ENCODE data around the gene CYB5A.
"Not testable (repeated sequence)": the region's sequence is repeated elsewhere in the genome, so short reads cannot be mapped to it uniquely, and the experiment has no call there.

Gene CYB5A

DNA sequence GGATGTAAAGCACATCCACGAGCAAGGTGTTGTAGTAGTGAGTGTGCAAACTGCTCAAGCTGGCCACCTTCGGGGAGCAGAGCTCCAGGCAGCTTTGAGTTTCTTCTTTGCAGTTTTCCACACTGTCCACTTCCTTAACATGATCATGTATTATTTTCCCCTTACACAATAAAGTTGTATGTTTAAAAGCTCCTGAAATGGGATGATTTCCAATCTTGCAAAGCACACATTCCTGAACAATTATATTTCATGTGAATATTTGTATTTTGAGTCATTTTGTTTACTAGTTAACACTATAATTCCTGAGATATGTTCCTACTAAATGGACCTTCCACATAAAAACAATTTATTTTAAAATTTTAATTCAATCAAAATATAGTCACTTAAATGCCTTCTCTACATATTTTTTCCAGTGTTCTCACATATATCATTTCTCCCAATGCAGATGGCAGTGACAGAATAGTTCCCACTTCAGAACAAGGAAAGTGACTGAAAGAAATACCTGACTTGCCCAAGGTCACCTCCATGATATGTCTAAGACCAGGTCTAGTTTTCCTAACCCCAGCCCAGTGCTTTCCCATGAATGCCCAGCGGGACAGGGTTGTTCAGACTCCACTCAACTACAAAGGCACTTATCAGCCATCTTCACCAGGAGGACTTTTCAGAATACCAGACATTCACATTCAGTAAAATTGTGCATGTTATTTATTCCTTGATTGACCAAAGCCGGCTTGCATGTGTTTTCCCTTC is 5.5 kb downstream of the CYB5A start:
- Histone ChIP-seq H3K36me3 (ENCODE audit: control insufficient read depth, insufficient read depth, low read length) (no peaks in the 10 kb centered on the region), H3K9me3 (ENCODE audit: control insufficient read depth, low read length) (no peaks in the 10 kb centered on the region), H3K27me3 (ENCODE audit: control insufficient read depth, insufficient read depth, low read length, poor library complexity, severe bottlenecking) (peaks cover 10% of the 10 kb centered on the region), H3K27ac (ENCODE audit: insufficient read depth, low read depth, low read length, poor library complexity, severe bottlenecking) (no peak overlapping the region), H3K4me1 (ENCODE audit: control insufficient read depth, insufficient read depth, low read length) (peaks cover 24% of the 10 kb centered on the region), H3K4me3 (ENCODE audit: insufficient read depth, low read depth, low read length) (no peak overlapping the region)
- 89 to 92% methylated on average over 4 of the region's 4 CpGs for WGBS, 2 experiments

- not testable (repeated sequence) for H3K9me3 ChIP-seq (ENCODE audit: control insufficient read depth, low read length); H3K27me3 ChIP-seq (ENCODE audit: control insufficient read depth, insufficient read depth, low read length, poor library complexity, severe bottlenecking); H3K36me3 ChIP-seq (ENCODE audit: control insufficient read depth, insufficient read depth, low read length); H3K4me3 ChIP-seq (ENCODE audit: insufficient read depth, low read depth, low read length); H3K27ac ChIP-seq (ENCODE audit: insufficient read depth, low read depth, low read length, poor library complexity, severe bottlenecking)
- peaks cover 31% of the 10 kb centered on the region for H3K4me1 ChIP-seq (ENCODE audit: control insufficient read depth, insufficient read depth, low read length)
- 59 to 65% methylated on average over 3 of the region's 3 CpGs for WGBS, 2 experiments
Observed at GRCh38 chr18:74285583-74285982, 6.2 kb downstream of the CYB5A start.

GRCh38 chr18:74284980-74285355 is 6.8 kb downstream of the CYB5A start:
- Histone ChIP-seq H3K27me3 (ENCODE audit: control insufficient read depth, insufficient read depth, low read length, poor library complexity, severe bottlenecking) (no peaks in the 10 kb centered on the region), H3K4me3 (ENCODE audit: insufficient read depth, low read depth, low read length) (no peak overlapping the region), H3K4me1 (ENCODE audit: control insufficient read depth, insufficient read depth, low read length) (peaks cover 31% of the 10 kb centered on the region), H3K36me3 (ENCODE audit: control insufficient read depth, insufficient read depth, low read length) (no peaks in the 10 kb centered on the region), H3K27ac (ENCODE audit: insufficient read depth, low read depth, low read length, poor library complexity, severe bottlenecking) (no peak overlapping the region), H3K9me3 (ENCODE audit: control insufficient read depth, low read length) (no peaks in the 10 kb centered on the region)
- WGBS, 2 experiments = 81 to 93% methylated on average over 1 of the region's 1 CpG

- H3K4me1 ChIP-seq (ENCODE audit: control insufficient read depth, insufficient read depth, low read length) = peaks cover 31% of the 10 kb centered on the region
- WGBS, 2 experiments = 64 to 68% methylated on average over 9 to 11 of the region's 11 CpGs
Observed at GRCh38 chr18:74284191-74284979, 7.4 kb downstream of the CYB5A start.

GRCh38 chr18:74283646-74284045 is 8.1 kb downstream of the CYB5A start:
- H3K4me3 ChIP-seq (ENCODE audit: insufficient read depth, low read depth, low read length) = no peak overlapping the region
- no peaks in the 10 kb centered on the region for H3K36me3 ChIP-seq (ENCODE audit: control insufficient read depth, insufficient read depth, low read length)
- H3K9me3 ChIP-seq (ENCODE audit: control insufficient read depth, low read length) = no peaks in the 10 kb centered on the region
- no peaks in the 10 kb centered on the region for H3K27me3 ChIP-seq (ENCODE audit: control insufficient read depth, insufficient read depth, low read length, poor library complexity, severe bottlenecking)
- 81 to 82% methylated on average over 10 of the region's 10 CpGs for WGBS, 2 experiments
- H3K4me1 ChIP-seq (ENCODE audit: control insufficient read depth, insufficient read depth, low read length) = peaks cover 31% of the 10 kb centered on the region
- H3K27ac ChIP-seq (ENCODE audit: insufficient read depth, low read depth, low read length, poor library complexity, severe bottlenecking) = no peak overlapping the region

More at GRCh38 chr18:74284191-74284979, 7.4 kb downstream of the CYB5A start:
- H3K9me3 ChIP-seq (ENCODE audit: control insufficient read depth, low read length) = no peaks in the 10 kb centered on the region
- H3K4me3 ChIP-seq (ENCODE audit: insufficient read depth, low read depth, low read length) = no peak overlapping the region
- H3K27ac ChIP-seq (ENCODE audit: insufficient read depth, low read depth, low read length, poor library complexity, severe bottlenecking) = no peak overlapping the region
- no peaks in the 10 kb centered on the region for H3K27me3 ChIP-seq (ENCODE audit: control insufficient read depth, insufficient read depth, low read length, poor library complexity, severe bottlenecking)
- no peaks in the 10 kb centered on the region for H3K36me3 ChIP-seq (ENCODE audit: control insufficient read depth, insufficient read depth, low read length)

- WGBS, 2 experiments = 75 to 81% methylated on average over 10 of the region's 10 CpGs
- Histone ChIP-seq H3K27ac (ENCODE audit: insufficient read depth, low read depth, low read length, poor library complexity, severe bottlenecking) (no peak overlapping the region), H3K4me1 (ENCODE audit: control insufficient read depth, insufficient read depth, low read length) (peaks cover 31% of the 10 kb centered on the region)
Observed at GRCh38 chr18:74282755-74283554, 8.8 kb downstream of the CYB5A start.

DNA sequence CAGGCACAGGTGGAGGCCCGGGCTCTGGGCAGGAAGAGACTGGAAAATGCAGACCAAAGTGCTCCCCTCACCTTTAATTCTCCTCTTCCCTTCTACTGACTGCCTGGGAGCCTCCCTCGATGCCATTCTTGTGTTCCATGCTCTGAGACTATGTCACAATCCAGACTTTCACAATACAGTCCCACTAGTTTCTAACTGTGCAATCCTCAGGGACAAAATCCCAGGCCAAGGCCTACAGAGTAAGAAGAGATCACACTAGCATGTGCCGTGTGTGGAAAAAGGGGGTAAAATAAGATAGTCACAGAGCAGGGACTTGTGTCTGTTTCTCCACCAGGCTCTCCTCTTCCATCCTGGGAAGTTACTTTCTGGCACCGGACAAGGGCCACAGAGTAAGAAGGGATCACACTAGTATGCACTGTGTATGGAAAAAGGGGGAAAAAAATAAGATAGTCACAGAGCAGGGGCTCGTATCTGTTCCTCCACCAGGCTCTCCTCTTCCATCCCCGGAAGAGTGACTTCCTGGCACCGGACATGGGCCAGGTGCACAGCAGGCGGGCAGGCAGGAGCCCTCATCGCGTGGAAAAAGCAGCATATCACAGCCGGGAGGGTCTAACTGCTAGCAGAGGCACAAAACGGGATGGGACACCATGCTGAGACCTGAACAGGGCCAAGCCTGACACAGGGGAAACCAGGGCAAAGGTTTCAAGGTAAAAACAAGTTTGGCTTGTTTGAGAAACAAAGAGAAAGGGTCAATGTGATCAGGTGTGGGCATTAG is 9.6 kb downstream of the CYB5A start:
- H3K36me3 ChIP-seq (ENCODE audit: control insufficient read depth, insufficient read depth, low read length) = no peaks in the 10 kb centered on the region
- H3K4me3 ChIP-seq (ENCODE audit: insufficient read depth, low read depth, low read length) = no peak overlapping the region
- H3K27ac ChIP-seq (ENCODE audit: insufficient read depth, low read depth, low read length, poor library complexity, severe bottlenecking) = no peak overlapping the region
- no peaks in the 10 kb centered on the region for H3K27me3 ChIP-seq (ENCODE audit: control insufficient read depth, insufficient read depth, low read length, poor library complexity, severe bottlenecking)
- H3K9me3 ChIP-seq (ENCODE audit: control insufficient read depth, low read length) = no peaks in the 10 kb centered on the region
- 52 to 54% methylated on average over 12 of the region's 12 CpGs for WGBS, 2 experiments
- peaks cover 31% of the 10 kb centered on the region for H3K4me1 ChIP-seq (ENCODE audit: control insufficient read depth, insufficient read depth, low read length)

More at GRCh38 chr18:74282755-74283554, 8.8 kb downstream of the CYB5A start:
- Histone ChIP-seq H3K36me3 (ENCODE audit: control insufficient read depth, insufficient read depth, low read length) (no peaks in the 10 kb centered on the region), H3K27me3 (ENCODE audit: control insufficient read depth, insufficient read depth, low read length, poor library complexity, severe bottlenecking) (no peaks in the 10 kb centered on the region), H3K9me3 (ENCODE audit: control insufficient read depth, low read length) (no peaks in the 10 kb centered on the region), H3K4me3 (ENCODE audit: insufficient read depth, low read depth, low read length) (no peak overlapping the region)

DNA sequence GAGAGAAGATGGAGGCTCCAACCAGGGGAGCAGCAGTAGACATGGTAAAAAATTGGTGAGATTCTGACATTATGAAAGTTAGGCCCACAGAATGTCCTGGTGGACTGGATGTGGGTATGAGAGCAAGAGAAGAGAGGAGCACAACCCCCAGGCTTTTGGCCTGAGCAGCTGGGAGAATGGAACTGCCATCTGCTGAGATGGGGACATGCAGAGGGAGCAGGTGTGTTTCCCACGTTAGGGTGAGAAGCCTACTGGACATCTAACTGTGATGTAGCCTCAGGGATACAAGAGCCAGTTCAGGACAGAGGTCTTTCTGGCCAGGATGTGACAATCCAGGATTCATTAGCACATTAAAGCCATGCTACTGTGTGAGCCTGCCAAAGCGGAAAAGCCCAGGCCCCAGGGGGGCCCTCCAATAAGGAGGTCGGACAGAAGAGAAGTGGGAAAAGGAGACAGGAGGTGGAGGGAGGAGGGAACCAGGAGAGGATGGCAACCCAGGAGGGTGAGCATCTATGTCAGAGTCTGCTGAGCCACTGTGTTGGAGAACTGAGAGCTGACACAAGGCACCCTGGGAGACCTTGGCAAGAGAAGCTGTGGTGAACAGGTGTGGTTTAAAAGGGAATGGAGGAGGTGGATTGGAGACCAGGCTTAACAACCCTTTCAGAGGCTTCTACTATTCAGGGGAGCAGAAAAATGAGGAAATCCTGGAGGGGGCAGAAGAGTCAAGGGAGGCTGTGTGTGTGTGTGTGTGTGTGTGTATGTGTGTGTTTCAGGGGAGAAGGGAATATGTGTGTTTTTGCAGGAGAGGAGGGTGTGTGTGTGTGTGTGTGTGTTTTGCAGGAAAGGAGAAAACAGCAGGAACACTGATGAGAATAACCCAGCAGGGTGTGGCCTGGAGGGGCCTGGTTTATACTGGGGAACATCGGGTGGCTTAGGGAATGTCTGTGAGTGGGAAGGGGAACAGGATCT is 10.5 kb downstream of the CYB5A start:
- Histone ChIP-seq H3K27me3 (ENCODE audit: control insufficient read depth, insufficient read depth, low read length, poor library complexity, severe bottlenecking) (no peaks in the 10 kb centered on the region), H3K36me3 (ENCODE audit: control insufficient read depth, insufficient read depth, low read length) (no peaks in the 10 kb centered on the region), H3K9me3 (ENCODE audit: control insufficient read depth, low read length) (no peaks in the 10 kb centered on the region), H3K4me3 (ENCODE audit: insufficient read depth, low read depth, low read length) (no peak overlapping the region), H3K4me1 (ENCODE audit: control insufficient read depth, insufficient read depth, low read length) (peaks cover 31% of the 10 kb centered on the region), H3K27ac (ENCODE audit: insufficient read depth, low read depth, low read length, poor library complexity, severe bottlenecking) (no peak overlapping the region)
- WGBS, 2 experiments = 5 to 7% methylated on average over 4 of the region's 4 CpGs

DNA sequence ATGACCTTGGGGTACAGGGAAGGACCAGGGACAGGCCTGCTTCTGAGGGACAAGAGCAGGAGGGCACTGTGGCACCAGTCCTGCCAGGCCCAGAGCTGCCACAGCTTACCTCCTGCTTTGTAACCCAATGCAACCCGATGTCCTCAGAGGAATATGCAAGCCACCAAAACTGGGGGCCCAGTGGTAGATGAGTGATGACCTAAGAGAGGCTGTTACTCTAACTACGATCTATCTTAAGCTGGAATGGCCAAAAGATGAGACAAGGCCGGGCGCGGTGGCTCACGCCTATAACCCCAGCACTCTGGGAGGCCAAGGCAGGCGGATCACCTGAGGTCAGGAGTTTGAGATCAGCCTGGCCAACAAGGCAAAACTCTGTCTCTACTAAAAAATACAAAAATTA is 12.8 kb downstream of the CYB5A start:
- WGBS, 2 experiments = 91 to 92% methylated on average over 7 of the region's 7 CpGs
- H3K4me3 ChIP-seq (ENCODE audit: insufficient read depth, low read depth, low read length) = no peak overlapping the region
- no peaks in the 10 kb centered on the region for H3K27me3 ChIP-seq (ENCODE audit: control insufficient read depth, insufficient read depth, low read length, poor library complexity, severe bottlenecking)
- no peak overlapping the region for H3K27ac ChIP-seq (ENCODE audit: insufficient read depth, low read depth, low read length, poor library complexity, severe bottlenecking)
- H3K4me1 ChIP-seq (ENCODE audit: control insufficient read depth, insufficient read depth, low read length) = peaks cover 22% of the 10 kb centered on the region
- H3K36me3 ChIP-seq (ENCODE audit: control insufficient read depth, insufficient read depth, low read length) = no peaks in the 10 kb centered on the region
- no peaks in the 10 kb centered on the region for H3K9me3 ChIP-seq (ENCODE audit: control insufficient read depth, low read length)

All from ectodermal cell (in vitro differentiated cells).